Measurements from ENCODE around the gene RPA1.
"Not testable (repeated sequence)": the region's sequence is repeated elsewhere in the genome, so short reads cannot be mapped to it uniquely, and the experiment has no call there.

The RPA1 gene

DNA sequence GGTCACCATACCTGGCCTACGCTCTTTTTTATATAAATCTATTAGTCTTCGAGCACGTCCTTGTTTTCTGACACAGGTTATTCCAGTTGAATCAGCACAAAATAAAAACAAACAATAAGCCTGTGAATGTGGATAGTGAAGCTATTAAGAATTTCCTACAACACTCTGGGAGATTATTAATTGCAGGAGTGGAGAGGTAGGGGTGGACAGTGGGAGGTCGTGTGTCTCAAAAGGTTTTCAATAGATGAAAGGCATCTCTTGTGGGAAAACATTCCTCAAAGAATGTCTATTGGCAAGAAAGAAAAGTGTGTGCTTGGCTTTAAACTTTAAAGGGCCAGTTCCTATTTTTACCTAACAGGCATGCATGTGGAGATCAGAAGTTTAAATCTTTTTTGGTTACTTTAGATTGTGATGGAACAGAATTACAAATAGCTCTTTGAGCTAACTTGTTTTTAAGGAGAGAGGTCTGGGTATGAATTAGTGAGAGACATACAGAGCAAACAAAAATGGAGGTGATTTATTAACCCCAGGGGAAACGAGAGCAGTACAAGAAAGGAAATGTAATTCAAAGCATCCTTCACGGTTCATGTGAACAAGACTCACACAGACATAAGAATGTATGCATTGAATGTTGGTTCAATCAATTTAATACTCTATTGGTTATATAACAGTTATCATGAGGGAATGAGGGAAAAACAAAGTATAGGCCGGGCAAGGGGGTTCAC lies 9.1 kb upstream of the RPA1 start:
- no peak for DNase-seq

DNA sequence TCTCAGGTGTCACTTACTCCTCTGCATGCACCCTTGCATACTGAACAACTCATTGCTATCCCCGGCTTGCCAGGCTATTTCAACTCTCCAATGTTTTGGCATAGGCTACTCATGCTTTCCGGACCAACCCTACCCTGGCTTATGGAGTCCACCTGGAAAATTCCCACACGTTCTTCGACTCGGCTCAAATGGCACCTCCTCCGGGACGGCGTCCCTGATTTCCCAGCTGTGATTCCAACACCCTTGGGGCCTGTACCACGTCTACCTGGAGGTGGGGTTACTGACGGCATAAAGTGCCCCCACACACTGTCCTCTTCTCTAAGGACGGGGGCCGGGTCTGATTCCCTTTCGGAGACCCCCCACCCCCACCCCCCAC lies 601 bp upstream of the RPA1 start:
- DNase-seq = no peak

DNA sequence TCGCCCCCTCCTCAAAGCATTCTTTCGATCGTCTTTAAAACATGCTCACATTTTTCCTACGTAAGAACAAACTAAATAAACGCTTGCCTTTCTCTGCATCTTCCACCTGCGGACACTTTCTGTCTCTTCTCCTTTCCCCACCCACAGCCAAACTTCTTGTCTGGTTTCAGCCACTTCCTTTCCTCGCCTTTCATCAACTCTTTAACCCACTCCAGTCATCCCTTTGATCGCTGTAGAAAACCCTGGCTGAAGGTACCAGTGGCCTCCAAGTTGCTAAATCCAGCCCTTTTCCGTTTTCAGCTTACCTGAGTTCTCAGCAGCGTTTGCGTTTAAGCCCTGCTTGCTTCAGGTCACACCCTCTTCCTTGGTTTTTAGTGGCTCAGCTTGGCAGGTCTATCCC lies 483 bp downstream of the RPA1 start:
- no peak for DNase-seq

DNA sequence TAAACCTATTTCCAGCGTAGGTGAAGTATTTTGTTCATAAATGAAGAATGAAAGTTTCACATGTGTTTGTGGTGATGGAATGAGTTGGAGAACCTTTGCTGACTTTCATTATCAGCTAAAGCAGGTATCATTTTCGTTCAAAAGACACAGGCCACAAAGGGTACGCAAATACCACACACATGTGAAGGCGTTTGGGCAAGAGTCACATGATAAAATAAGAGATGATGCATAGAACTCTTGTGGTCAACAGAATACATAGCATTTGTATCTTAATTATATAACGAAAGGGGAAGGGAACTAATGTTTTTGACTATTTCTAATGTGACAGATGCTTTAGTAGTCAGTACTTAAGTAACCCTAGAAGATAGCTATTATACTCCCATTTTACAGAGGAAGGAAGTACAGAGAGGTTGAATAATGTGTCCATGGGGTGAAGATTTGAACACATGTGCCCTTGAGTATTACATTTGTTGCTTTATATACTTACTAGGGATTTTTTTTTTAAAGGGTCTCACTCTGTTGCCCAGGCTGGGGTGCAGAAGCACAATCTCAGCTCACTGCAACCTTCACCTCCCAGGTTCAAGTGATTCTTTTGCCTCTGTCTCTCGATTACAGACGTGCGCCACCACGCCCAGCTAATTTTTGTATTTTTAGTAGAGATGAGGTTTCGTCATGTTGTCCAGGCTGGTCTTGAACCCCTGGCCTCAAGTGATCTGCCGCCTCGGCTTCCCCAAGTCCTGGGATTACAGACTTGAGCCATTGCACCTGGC lies 4.8 kb downstream of the RPA1 start:
- DNase-seq = no peak

DNA sequence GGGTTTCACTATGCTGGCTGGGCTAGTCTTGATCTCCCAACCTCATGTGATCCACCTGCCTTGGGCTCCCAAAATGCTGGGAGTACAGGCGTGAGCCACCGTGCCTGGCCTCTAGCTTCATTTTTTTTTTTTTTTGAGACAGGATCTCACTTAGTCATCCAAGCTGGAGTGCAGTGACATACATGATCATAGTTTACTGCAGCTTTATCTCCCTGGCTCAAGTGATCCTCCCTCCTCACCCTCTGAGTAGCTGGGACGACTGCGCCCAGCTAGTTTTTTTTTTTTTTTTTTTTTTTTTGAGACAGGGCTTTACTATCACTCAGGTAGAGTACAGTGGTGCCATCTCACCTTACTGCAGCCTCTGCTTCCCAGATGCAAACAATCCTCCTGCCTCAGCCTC lies 9.7 kb downstream of the RPA1 start:
- DNase-seq = no peak

DNA sequence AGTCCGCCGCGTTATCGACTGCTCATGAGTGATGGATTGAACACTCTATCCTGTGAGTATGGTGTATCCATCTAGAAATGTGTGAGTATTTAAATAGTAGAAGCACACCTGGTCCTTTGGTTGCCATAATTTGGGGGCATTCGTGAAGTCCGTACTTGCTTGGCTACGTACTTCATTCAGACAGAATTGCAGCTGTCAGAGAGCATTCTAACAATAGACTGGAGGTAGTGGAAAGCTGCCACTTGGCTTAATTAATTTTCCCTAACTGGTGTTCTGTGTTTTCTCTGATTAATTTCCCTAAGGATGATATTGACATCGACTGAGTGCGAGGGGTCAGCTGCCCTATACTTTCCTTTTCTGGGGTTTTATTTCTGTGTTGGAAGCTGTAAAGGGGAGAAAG lies 14.1 kb downstream of the RPA1 start:
- DNase-seq = no peak

DNA sequence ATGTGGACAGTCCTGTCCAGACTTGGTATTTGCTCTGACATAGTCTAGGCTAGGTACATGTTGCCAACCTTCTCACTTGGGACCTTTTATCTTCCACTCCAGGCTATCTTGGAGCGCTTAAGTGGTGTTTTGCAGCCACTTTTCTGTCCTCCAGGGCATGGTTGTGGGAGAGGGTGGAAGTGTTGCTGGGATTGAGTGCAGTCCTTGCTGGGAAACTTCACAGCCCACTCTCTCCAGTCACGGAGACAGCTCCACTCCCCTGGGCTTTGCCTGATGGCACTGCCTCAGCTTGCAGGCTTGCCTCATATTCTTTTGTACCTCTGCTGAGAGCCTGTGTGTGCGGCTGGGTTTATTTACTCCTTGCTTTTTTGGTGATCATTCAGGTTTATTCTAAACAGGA lies 17.4 kb downstream of the RPA1 start:
- DNase-seq = no peak

DNA sequence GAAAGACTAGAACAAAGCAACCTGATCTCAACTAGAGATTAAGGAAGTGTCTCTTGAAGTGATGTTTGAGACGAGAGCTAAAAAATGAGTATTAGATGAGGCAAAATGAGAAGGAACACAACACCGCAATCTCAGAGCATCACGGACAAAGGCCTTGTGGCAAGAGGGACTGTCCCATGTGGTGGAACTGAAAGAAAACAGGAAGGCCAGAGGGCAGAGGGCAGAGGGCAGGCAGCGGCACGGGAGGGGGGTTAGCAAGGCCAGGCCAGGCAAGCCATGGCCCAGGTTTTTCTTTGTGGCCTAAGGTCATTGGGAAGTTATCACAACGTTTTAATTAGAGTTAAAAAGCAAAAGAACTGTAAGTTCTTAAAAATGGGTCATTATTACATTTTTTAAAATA lies 22.5 kb downstream of the RPA1 start:
- DNase-seq = no peak

DNA sequence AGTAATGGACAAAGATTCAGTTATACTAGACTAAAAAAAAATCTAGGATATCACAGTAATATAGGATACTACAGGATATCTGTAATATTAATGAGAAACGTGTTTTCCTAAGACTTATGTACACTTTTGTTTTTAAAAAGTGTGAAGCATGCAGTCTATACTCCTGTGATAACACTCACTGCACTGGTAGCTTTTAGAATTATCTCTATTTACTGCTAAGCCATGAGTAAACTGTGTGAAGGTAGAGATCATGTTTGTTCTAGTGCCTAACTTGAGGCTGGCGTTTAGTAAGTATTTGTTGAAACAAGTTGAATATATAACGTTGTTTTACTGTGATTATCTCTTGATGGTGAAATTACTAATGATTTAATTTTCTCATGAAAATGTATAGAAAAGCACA lies 23.9 kb downstream of the RPA1 start:
- no peak for DNase-seq

DNA sequence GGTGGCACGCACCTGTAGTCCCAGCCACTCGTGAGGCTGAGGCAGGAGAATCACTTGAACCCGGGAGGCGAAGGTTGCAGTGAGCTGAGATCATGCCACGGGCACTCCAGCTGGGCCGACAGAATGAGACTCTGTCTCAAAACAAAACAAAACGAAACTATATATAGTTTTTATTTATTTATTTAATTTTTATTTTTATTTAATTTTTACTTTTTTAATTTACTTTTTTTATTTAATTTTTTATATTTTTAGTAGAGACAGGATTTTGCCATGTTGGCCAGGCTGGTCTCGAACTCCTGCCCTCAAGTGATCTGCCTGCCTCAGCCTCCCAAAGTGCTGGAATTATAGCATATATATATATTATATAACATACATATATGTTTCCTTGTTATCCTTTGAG lies 26.7 kb downstream of the RPA1 start:
- DNase-seq = not testable (repeated sequence)

DNA sequence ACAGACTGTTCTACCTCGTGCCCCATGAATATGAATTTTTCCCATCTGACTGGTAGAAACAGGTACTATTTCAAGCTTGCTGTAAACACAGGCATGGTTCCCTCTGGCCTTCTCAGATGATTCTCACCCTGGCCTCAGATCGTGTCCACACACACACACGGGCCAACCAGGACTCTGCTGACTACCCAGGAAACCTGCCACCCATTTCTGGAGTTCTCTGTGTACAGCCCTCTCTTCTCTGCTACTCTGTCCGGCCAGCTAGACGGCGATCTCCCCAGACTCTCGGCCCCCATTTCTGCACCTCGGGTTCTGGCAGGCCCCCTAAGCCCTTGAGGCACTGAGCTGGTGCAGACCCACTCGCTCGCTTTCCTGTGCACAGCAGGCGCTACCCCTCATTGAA lies 31.2 kb downstream of the RPA1 start:
- DNase-seq = no peak

DNA sequence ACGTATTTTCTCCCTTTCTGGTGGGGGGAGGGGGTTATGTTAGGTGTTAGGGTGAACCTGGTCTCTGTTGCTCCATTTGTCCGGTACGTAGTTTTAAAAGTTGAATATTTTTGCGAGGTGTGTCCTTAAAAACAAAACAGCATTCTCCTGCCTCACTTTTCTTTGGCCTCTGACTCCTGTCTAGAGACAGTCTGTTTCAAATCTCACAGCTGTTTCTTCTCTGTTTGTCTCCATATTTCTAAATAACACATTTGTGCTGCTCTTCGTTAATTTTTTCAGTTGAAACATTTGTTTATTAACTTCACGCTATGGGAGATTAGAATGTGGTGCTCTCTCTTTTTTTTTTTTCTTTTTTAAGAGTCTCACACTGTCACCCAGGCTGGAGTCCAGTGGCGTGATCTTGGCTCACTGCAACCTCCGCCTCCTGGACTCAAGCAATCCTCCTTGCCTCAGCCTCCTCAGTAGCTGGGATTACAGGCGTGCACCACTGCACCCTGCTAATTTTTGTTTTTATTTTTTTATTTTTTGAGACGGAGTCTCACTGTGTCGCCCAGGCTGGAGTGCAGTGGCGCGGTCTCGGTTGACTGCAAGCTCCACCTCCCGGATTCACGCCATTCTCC lies 31.7 kb downstream of the RPA1 start:
- no peak for DNase-seq

DNA sequence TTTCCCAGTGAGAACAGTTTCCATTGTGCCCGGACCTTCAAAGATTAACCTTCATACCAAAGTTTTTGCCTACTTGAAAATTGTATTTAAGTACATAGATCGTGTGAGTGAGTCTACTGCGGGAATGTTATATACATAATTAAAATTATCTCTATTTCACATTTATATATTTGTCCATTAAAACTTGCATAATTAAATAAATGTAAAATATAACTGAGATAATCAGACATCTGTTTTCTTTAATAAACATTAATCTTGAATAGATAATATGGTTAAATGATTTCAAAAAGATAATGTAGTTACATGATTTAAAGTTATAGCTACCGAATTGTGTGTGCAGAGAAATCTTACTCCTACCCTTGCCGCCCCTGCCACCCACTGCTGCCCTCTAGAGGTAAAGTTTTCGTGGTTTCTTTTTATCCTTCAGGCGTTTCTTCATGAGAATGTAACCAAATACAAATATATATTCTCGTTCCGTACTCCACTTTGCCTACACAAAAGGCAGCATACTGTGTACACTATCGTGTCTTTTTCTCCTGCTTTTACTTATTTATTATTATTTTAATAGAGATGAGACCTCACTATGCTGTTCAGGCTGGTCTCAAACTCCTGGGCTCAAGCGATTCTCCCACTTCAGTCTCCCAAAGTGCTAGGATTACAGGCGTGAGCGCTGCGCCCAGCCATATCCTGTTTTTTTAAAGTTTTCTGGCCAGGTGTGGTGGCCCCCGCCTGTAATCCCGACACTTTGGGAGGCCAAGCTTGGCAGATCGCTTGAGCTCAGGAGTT lies 35.6 kb downstream of the RPA1 start:
- DNase-seq = no peak

DNA sequence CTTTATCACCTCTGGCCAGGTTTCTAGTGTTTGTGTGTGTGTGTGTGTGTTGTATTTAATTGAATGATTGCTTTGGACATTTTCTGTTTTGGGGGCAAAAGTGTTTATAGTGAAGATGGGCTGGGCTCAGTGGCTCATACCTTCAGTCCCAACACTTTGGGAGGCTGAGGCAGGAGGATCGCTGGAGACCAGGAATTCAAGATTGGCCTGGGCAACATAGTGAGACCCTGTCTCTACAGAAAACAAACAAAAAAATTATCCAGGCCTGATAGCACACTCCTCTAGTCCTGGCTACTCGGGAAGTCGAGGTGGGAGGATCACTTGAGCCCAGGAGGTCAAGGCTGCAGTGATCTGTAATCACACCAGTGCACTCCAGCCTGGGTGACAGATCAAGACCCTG lies 37.5 kb downstream of the RPA1 start:
- no peak for DNase-seq

DNA sequence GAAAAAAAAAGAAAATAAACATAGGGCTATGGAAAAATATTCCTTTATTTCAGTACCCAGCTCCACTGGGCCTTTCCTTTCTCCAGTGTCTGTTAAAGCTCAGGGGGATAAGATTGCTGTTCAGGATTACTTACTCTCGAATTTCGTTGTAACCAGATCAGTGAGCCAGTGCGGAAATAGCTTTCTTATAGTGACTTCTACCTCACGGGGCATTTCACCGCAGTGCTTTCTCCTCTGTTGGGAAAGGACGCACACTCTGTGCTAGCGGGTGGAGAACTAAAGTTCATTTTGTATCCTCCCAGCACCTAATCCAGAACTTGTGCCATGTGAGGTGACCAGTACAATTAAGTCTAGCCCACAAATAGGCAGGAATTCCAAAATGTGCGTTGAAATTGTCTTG lies 38.3 kb downstream of the RPA1 start:
- no peak for DNase-seq

DNA sequence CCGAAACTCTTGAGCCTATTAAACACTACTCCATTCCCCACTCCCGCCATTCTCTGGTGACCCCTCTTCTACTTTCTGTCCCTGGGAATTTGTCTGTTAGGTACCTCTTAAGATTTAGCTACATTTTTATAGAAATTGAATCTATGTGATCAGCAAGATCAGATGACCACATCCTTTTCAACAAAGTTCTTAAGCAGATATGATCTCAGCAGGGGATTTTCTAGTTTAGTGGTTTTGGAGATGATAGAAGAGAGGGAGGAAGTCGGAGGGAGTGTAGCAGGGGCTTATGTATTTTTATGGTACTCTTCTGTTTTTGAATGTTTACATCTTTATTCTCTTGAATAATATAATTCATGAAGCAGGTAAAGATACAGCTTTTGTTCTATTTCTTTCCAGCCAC lies 40.8 kb downstream of the RPA1 start:
- no peak for DNase-seq

DNA sequence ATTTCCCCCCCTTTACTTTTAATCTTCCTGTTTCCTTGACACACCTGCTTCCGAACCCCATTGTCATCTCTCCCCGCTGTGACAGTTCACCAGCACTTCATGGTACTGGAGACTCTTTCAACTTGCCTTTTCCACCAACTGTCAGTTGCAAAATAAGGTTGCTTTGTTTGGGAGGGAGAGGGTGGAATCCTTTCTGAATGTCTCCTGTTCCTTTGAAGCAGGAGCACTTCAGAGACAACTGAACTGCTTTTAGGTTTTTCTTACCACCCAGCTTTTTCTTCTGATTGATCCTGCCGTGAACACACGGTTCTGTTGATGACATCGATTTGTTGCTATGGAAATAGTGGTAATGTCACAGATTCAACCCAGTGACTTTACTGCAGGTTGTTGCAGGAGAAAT lies 42.0 kb downstream of the RPA1 start:
- DNase-seq = no peak

DNA sequence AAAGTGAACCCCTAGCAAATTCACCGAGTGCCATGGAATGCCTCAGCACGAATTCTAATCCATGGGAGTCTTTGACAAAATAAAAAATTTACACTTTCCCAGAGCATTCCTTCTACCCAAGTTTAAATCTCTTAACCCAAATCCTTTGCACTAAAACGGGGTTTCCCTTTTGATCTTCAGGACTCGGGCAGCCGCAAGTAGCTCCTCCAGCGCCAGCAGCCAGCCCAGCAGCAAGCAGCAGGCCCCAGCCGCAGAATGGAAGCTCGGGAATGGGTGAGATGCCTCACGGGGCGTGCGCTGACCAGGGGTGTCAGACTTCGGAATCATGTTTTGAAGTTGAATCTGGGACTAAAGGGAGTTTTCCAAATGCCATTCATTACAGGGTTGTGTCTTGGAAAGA lies 42.4 kb downstream of the RPA1 start:
- no peak for DNase-seq

DNA sequence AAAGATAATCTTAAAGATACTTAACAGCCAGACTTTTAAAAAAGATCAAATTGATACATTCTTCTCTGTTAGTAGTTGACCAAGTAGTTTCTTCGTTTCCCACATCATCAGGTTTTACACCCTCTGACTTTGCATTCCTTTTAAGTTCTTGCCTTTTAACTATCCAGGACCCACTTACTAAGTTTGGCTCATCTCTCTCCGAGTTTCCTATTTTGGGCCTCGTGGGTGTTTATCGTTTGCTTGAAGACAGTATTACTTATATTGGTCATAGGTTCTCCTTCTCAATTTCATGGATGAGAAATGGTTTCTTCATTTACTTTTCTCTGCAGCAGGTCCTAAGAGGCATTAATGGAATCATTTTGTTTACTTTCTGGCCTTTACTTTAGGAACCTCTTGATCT lies 43.2 kb downstream of the RPA1 start:
- DNase-seq = no peak

DNA sequence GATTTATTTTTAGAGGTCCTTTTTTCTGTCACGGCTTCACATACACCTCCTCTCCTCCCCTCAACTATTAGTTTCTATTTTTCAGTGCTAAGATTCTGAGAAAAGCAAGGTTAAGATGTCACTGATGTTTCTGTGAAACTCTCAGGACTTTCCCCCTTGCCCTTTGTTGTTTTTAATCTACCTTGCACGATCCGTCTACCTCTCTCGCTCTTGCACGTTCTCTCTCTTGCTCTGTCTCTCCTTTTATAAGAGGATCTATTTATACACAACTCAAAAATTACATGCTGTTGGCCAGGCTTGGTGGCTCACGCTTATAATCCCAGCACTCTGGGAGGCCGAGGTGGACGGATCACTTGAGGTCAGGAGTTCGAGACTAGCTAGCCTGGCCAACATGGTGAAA lies 43.6 kb downstream of the RPA1 start:
- no peak for DNase-seq

DNA sequence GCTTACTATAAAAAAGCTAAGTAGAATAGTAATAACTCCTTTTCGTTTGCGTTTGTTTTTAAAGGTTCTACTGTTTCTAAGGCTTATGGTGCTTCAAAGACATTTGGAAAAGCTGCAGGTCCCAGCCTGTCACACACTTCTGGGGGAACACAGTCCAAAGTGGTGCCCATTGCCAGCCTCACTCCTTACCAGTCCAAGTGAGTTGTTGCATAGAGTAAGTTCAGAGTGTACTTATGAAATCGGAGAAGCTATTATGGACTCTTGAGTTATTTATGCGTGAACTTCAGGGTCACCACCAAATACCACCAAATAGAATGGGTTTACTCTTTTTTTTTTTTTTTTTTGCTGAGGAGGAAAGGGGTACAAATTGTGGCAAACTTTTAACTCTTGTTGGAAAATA lies 45.8 kb downstream of the RPA1 start:
- DNase-seq = no peak

DNA sequence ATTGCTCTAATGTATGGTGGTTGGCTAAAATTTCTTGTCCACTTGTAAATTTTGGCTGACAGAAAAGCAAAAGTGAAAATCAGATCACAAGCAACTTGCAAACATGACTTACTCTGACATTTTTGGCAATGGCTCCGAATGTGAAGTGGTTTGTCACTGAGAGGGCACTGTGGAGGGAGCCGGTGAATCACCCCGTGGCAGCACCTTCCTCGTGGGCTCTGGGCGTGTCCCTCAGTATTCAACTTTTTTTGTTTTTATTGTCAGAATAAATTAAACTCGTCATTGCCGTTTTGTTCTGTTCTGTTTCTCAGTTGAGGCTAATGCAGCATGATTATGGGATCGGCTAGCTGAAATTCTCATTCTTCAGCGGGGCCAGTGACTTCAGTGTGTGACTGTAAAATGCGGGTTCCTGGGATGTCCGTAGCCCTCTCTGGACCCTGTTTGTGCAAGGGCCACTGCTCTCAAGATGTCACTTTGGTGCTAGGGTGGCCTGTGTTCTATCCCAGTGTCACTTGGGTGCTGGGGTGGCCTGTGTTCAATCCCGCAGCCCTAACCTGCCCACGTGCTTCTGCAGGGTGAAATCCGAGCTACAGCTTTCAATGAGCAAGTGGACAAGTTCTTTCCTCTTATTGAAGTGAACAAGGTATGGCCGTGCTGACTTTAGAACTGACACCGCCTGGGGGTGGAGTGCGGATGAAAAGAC lies 48.8 kb downstream of the RPA1 start:
- DNase-seq = no peak
